SK-MEL-5 (cell line): ENCODE results near the gene SLC4A11. TPM values are rescaled to one million over a fixed set of nuclear protein-coding genes. Genes with fewer than 3 reads are reported as not detected.

ENCODE experiments used
- DNase-seq: peaks from one replicate; pipeline ENCODE4 v3.0.0-alpha.2; 2016; ENCODE audit warnings: low read depth, low spot score
- in situ Hi-C: cut with HindIII; loops from 2 replicates; pipeline ENCODE4 v1.10.0; 2016; ENCODE audit warnings: low sequenced_read_pairs, high pct_unique_total_duplicates, low pct_unique_long_range_greater_than_20kb
- total RNA-seq: library from RNA; depleted of rRNA; stranded (reverse); fragments of >200 nt; shearing (Covaris generic); gene quantifications from 2 replicates; pipeline ENCODE4 v1.2.3, GENCODE V29; 2014

The SLC4A11 gene
- total RNA-seq, 1 experiment from 2014 or later = 0.82 TPM

DNA sequence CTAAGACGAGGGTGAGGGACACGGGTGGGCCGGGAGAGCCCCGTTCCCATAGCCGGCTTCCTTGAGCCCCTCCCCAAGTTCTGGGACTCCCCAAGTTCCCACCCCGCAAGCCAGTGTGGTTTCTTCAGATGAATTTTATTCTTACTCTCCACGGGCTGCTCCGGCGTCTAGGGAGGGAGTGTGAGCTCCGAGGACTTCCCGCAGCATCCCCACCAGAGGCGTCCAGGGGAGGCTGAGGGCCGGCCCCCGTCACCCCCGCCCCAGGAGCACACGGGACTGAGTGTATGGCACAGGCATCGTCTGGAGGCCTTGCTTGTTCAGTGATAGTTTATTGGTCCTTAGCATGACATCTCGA, 10.0 kb upstream of the SLC4A11 start:
- DNase-seq = no peak
- in situ Hi-C loops = no loop called here

DNA sequence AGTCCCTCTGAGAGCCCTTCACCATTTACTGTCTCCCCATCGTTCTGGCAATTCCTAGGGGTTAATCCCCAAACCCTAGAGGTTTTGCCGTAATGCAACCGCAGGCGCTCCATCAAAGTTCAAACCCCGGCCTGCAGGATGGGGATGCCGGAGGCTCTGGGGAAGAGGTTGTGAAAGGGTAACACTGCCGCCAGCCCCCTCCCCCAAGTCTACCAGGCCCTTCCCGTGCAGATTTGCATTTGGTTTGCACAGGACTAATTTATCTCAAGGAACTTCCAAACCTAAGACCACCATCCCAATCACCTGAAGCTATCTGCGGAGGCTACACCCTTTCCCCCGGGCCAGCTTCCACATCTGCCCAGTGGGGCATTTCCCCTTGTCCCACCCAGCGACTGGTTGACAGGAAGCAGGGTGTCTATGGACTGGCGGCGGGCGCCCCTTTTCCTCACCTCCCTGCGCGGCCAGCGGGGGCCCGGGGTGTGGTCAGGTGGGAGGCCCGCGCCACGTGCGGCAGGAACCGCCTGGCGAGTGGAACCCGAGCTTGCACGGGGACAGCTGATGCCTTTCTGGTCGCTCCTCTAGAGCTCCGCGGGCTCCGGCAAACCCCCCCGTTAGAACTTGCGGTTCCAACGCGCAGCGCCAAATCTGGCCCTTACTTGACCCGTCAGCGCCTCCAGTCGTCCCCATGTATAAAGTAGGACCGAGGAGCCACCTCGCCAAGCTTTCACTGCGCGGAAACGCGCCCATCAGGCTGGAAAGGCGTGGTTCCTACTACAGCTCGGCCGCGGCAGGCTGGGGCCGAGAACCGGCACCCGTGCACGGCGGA, 9.4 kb upstream of the SLC4A11 start:
- in situ Hi-C loops = no loop called here

DNA sequence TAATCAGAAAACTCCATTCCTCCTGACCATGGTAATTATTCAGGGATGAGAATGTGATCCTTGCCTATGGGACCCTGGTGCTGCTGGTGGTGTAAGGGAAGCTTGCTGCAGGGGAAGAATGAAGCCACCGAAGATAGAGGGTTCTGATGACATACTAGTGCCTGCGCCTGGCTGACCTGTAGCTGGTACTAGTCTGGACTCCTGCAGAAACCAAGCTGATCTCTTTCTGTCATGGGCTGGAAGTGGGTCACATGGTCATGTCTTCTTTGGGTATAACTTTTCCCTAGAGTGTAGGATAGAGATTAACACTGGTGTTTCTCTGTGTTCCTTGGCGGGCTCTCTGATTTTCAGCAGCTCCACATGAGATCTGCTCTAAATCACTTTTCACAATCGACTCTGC, 8.6 kb upstream of the SLC4A11 start:
- DNase-seq = no peak
- in situ Hi-C loops = no loop called here

More for the DNA sequence above, 9.4 kb upstream of the SLC4A11 start:
- no peak for DNase-seq

DNA sequence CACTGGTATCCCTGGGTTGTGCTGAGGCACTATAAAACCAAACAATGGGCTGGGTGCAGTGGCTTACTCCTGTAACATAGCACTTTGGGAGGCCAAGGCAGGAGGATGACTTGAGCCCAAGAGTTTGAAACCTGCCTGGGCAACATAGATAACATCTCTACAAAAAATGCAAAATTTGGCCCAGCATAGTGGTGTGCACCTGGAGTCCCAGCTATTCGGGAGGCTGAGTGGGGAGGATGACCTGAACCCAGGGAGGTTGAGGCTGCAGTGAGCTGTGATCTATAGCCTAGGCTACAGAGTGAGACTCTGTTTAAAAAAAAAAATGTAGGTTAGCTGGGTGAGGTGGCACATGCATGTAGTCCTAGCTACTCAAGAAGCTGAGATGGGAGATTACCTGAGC, 7.7 kb upstream of the SLC4A11 start:
- DNase-seq = no peak
- in situ Hi-C loops = no loop called here

DNA sequence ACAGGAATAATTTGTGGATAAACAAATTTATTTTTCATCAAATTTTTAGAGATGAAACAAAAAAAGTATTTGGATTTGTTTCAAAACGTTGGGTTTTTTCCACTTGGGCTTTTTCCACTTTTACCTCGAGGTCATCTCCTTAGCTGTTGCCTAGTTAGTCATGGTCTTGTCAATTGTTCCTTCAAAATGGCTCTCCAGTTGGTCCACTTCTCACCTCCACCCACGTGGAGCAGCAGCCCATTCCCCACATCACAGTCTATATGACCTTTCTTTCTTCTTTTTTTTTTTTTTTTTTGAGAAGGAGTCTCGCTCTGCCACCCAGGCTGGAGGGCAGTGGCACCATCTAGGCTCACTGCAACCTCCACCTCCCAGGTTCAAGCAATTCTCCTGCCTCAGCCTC, 6.7 kb upstream of the SLC4A11 start:
- in situ Hi-C loops = no loop called here
- no peak for DNase-seq

DNA sequence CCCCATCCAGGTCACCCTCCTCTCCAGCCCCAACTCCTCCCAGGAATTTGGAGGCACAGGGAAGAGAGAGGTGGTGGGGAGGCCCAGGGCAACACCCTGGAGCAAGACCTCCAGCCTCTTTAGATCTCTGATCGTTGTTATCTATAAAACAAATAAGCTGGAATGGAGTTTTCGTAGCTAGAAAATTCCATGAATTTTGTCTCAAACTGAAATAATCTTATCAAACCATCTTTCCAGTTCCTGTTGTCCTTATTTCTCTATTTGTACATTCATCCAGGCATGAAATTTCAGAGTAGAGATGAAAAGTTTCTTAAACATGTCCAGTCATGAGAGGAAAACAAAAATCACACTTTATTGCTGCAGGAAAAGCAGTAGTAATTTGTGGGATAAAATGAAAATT, 6.2 kb upstream of the SLC4A11 start:
- no peak for DNase-seq
- in situ Hi-C loops = no loop called here

DNA sequence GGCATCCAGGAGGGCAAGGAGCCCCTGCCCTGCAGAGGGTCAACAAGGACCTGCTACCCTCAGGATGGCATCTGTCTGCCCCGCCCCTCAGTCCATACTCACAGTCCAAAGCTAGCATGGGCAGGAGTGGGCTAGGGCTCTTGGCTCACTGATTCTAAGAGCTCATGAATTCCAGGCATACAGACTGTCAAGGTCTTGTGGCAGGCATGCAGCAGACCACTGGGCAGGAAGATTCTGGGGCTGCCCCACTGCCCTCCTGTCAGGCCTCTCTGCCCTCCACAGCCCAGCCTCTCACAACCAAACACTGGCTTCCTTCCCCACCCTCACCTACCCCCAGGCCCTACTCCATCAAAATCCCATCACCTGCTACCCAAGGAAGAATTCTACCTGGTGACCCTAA, 5.6 kb upstream of the SLC4A11 start:
- in situ Hi-C loops = no loop called here
- DNase-seq = no peak

DNA sequence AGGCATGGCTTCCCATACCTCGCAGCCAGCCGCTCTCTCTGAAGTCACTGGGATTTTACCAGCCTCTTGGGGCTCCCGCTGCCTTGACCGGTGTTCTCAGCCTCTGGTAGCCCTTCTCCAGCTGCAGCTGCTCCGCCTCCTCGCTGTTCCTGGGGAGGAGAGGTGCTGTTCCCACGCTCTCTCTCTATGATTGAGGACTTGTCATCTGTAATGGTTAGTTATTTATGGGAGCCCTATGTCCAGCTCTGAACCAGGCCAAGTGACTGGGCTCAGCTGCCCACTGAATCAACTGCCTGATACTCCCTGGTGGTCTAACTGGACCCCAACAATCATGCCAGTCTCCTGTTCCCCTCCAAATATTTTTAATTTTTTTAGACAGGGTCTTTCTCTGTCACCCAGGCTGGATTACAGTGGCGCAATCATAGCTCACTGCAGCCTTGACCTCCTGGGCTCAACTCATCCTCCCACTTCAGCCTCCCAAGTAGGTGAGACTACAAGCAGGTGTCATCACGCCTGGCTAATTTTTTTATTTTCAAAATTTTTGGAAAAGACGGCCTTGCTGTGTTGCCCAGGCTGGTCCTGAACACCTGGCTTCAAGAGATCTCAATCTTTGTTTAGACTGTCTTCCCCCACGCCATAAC, 4.8 kb upstream of the SLC4A11 start:
- in situ Hi-C loops = no loop called here
- no peak for DNase-seq

DNA sequence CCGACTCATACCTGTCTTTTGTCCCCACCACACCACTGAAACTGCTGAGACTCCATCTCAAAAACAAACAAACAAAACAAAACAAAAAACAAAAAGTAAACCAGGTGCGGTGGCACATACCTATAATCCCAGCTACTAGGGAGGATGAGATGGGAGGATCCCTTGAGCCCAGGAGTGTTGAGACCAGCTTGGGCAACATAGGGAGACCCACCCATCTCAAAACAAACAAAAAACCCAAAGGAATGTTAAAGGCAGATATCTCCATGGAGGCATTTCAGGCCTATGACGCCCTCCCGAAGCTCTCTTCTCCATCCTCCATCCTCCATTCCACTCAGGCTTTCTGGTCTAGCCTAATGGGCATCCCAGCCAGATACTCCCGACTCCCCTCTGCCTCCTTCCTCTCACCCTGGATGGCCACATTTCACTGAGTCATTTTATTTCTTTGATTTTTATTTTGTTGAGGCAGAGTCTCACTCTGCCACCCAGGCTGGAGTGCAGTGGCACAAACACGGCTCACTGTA, 3.2 kb upstream of the SLC4A11 start:
- DNase-seq = no peak
- in situ Hi-C loops = no loop called here

DNA sequence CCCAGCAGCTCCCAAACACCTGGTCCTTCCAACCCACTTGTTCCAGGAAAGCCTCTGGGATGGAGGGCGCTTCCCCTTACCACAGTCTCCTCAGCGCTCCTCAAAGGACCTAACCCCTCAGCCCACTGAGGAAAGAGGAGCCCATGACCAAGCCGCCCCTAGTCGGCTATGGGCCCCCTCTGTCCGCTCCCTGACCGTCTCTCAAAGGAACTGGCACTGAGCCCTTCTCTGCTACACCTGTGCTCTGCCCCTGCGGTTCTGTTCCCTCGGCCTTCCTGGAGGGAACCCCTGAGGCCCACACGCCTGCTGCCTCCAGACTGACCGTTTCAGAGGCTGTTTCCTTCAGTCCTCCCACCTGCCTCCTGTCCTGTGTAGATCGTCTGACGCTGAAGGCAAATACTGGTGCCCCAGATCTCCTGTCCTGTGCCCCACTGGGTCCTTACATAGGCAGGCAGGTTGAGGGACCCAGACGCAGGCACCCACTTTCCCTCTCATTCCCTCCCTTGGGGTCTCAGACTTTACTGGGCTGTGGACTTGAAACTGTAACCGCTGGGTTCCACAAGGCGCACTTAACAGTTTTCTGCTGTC, 1.9 kb upstream of the SLC4A11 start:
- in situ Hi-C loops = no loop called here
- no peak for DNase-seq

DNA sequence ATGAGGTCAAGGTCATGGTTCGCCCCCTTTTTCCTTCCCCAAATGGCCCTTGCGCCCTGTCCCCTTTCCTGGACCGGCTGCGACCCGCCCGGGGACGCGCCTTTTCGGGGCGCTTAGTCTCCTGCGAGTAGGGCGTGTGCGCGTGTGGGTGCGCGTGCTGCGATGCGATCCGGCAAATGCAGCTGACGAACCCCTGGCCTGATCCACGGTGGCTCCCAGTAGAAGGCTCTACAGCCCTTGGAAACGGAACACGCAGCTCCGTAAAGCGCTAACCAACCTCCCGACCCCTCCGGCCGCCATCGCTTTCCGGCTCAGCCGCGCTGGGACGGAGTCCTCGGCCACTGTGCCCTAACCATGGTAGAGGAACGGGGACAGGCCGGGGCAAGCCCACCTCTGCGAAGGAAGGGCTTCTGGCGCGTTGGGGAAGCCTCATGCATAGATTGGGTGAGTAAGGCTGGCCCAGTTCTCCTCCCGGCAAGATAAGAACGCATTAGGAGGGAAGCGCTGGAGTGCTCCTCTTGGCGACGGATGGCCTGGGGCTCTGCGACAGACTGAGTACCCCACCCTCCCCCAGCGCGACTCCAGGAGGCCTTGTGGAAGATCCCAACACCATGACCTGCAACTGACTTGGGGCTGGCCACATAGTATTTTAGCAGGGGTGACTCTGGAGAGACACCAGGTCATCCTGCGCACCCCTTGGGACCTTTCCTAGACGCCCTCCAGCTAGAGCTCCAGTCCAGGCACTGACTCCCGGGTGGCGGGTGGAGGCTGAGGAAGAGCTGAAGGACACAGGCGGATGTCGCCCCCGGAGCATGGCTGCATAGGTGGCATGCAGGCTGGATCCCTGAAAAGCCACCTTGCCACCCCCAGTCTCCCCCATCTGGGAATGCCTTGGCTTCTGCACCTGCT, 1.1 kb upstream of the SLC4A11 start:
- in situ Hi-C loops = no loop called here
- no peak for DNase-seq

DNA sequence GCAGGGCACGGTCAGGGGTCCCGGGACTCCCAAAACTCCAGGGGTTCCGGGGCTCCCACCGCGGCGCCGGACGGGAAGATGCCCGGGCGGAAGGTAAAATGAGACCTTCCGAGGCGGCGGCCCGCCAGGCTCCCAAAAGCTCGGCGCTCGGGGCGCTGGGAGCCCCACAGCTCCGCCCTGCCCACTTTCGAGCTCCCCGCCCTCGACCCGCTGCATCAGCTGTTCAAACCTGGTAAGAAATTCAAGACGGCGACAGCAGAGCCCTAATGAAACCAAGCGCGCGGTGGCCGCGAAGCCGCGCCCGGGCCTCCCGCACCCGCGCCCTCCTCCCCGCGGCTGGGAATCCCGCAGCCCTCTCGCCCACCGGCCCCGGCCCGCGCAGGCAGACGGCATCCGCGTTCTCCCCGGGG, 369 bp downstream of the SLC4A11 start:
- DNase-seq = no peak
- in situ Hi-C loops = no loop called here

DNA sequence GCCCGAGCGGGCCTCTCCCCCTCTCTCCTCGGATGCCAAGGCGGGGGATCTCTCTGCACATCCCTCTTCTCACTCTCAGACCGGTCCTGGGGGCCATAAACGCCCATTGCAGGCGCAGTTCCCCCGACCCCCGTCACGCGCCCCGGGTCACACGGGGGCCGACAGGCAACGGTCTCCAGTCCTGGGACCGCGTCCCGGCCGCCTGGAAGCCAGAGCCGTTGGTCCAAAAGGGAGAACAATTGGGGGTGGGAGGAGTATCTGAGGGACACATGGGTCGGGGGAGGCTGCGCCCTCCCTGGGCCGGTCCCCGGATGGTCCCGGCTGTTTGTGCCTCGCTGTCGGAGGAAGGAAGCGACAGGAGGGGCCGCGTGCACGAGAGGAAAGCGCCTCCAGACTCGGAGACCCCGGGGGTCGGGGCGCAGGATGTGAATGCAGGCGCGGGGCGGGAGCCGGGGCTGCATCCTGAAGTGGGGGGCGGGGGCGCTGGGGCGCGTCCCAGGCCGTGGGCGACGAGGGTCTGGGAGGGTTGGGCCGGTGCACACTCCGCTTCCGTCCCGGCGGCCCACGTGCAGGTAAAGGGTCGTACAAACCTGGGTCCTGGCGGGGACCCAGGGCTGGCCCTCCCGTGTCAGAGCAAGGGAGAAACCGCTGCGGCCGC, 903 bp downstream of the SLC4A11 start:
- DNase-seq = no peak
- in situ Hi-C loops = no loop called here

DNA sequence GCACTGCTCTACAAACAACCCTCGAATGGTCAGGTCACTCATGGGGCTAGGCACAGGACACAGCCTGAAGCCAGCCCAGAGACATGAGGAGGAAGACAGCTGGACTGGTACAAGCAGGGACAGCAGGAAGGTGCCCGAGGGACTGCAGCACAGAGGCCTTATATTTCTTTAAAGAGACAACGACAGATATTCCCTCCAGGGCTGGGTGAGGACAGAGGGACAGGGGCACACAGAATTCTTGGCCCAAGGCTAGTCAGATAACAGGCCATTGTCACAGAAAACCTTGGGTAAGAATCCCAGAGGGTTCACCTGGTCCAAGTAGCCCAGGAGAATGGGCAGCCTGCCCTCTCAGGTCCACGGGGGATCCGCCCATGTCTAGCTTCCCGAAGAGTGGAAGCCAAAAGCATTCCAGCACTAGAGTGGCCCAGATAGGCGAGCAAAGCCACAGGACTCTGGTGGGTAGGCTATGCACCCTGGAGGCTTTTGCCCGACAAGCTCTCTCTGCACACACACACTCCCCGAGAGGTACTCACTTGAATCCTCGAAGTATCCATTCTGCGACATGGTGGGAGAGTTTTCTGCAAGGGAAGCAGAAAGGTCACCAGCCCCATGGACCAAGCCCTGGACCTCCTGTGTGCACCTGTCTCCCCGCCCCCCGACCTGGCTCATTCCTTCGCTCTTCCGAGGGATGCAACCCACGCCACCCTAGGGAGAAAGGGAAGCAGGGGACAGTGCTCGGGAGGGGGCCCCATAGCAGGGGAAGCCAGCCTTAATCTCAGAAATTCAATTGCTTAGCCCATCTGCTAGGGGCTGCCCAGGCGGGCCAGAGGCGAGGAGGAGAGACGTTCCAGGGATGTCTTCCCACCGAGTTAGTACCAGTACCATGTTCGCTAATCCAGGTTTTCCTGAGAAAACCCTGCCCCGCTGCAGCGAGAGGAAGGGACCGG, 1.7 kb downstream of the SLC4A11 start:
- in situ Hi-C loops = no loop called here

DNA sequence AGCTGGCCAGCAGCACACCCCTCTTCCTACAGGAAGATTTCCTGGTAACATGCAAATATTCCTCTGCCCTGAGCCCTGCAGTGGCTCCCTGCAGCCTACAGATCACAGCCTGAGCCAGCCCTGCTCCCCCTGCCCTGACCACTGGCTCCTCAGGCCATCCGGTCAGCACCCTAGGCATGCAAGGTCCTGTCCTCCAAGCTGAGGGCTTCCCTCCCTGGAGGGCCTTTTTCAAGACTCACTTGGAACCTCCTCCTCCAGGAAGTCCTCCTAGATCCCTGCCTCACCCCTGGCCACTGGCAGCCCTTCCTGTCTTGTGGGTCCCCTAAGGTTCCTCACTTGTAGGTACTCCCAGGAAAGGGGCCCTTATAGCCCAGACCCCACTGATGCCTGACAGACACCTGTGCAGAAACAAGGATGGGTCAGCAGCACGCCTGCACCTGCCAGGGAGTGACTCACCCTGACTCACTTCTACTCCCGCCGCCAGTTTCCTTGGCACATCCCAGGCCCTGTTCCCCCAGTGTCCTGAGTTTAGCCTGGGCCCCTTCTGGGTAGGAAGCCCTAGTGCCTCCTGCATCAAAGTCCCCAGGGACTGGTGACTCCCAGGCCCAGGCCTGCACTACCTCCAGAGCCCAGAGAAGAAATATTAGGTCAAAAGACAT, 3.2 kb downstream of the SLC4A11 start:
- in situ Hi-C loops = no loop called here
- no peak for DNase-seq

More for the DNA sequence above, 1.7 kb downstream of the SLC4A11 start:
- DNase-seq = no peak

DNA sequence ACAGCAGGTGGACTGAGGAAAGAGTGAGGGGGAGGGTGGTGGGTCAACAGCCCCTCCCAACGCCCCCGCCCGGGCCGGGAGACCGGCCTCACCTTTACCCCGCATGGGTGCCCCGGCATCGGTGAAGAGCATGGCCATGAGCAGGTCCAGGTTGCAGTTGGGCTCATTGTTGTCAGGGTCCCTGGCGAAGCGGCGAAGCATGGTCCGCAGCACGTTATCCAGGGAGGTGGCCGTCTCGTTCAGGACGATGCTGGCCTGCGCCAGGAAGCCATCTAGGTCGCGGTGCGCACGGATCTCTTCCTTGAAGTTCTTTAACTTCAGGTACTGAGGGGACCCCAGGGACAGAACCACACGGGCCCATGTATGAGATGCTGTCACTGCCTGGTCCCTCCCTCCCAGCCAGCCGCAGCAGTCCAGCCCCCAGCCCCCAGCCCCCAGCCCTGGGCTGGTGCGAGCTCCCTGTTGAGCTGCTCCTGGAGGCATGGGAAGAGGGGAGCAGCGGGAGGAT, 4.9 kb downstream of the SLC4A11 start:
- no peak for DNase-seq
- in situ Hi-C loops = no loop called here
